NCI-H2171 treated with DMSO at 0.1 percent for 48 hours (cell line): ENCODE data around the gene XCR1.
"Not testable (repeated sequence)": the region's sequence is repeated elsewhere in the genome, so short reads cannot be mapped to it uniquely, and the experiment has no call there.

Source experiments
- DNase-seq: peaks from one replicate; lab custom pipeline; 2025; lab: John Stamatoyannopoulos, UW

Gene XCR1

DNA sequence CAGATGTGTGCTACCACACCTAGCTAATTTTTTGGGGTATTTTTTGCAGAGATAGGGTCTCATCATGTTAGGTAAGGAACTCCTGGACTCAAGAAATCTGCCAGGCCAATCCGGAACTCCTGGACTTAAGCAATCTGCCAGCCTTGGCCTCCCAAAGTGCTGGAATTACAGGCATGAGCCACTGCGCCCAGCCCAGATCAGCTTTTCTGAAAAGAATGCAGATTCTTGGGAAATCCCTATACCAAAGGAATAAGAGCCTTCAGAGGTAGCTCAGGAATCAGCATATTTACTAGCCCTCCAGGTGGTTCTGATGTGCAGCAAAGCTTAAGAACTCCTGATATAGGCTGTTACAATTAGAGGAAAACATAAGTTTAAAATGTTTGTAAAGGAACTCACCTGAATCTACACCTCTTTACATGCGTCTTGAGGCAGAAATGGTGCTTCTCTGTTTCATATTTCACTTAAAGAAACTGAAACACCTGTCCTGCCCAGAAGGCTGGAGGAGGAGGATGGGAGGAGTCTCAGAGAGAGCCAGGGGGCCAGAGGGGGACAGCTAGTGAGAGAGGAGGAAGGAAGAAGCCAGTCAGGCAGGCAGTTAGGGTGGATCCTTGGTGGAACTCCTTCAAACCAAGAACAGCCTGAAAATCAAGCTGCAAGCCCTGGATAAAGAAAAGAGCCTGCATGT is at the start of gene XCR1:
Gene XCR1, minus strand, starts transcription at position 463 of the 685 bp plus-strand sequence. CDS start 5,536 bp downstream, outside the sequence.
- DNase-seq, result no peak

DNA sequence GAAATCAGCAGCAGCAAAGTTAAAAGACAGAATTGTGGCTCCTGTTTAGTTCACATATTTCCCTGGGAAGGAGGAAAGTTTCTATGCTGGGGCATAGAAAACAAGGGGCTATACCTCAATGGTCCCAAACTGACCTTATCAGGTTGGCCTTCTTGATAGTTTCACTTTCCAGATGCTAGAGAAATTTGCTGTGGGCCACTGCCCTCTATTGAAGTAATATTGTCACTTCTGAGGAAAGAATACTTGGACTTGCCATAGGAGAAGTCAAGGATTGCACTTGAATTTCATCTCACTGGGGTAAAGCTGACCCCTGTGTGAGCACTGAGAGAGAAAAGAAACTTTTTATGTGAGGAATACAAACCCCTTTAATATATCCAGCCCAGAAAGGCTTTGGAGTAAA is 49.3 kb upstream of the XCR1 start:
- DNase-seq, result no peak

- DNase-seq, result no peak
Observed at GRCh38 chr3:46075816-46076215, 48.5 kb upstream of the XCR1 start.

GRCh38 chr3:46071222-46071858 is 44.1 kb upstream of the XCR1 start:
- no peak for DNase-seq

GRCh38 chr3:46070595-46071093 is 43.4 kb upstream of the XCR1 start:
- DNase-seq, result no peak

- DNase-seq, result no peak
Observed at GRCh38 chr3:46068501-46068900, 41.2 kb upstream of the XCR1 start.

DNA sequence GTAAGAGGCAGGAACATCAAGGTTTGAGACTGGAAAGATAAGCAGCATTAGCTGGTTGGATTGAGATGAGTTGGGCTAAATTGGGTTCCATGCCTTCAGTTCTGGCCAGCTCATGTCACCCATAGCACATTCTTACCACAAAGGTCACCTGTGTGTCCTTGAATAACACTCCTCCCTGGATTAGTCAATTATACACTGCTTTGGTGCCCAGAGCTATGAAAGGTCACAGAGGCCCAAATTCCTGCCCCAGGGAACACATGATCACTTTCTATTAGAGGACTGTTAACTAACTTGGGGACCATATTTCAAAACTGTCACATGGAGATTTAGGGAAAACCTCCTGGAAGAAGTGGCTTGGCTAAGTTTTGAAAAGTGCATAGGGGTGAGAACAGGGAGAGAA is 40.1 kb upstream of the XCR1 start:
- no peak for DNase-seq

DNA sequence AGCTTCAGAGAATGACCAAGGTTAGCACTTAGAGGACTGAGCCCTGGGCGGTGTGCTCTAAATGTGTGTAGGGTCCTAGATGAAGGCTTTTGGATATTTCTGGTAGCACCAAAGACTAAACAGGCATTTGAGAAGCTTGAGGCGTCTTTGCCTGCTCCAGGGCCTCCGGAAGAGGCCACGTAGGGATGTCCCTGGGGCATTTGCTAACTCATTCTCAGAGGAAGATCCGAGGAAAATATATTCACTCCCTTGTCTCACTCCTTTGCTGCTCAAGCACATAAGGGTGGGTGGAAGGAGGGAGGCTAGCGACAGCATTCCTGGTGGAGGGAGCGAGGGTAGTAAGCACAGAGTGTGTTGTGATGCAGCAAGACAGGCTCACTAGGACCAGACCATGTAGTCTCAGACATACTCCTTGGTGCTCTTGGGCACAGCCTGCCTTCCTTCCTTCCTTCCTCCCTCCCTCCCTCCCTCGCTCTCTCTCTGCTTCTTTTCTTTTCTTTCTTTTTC is 38.5 kb upstream of the XCR1 start:
- DNase-seq, result no peak

- DNase-seq, result peak; percentile 88
Observed at GRCh38 chr3:46065294-46065705, 38.0 kb upstream of the XCR1 start.

- no peak for DNase-seq
Observed at GRCh38 chr3:46062679-46063078, 35.4 kb upstream of the XCR1 start.

- no peak for DNase-seq
Observed at GRCh38 chr3:46061887-46062286, 34.6 kb upstream of the XCR1 start.

DNA sequence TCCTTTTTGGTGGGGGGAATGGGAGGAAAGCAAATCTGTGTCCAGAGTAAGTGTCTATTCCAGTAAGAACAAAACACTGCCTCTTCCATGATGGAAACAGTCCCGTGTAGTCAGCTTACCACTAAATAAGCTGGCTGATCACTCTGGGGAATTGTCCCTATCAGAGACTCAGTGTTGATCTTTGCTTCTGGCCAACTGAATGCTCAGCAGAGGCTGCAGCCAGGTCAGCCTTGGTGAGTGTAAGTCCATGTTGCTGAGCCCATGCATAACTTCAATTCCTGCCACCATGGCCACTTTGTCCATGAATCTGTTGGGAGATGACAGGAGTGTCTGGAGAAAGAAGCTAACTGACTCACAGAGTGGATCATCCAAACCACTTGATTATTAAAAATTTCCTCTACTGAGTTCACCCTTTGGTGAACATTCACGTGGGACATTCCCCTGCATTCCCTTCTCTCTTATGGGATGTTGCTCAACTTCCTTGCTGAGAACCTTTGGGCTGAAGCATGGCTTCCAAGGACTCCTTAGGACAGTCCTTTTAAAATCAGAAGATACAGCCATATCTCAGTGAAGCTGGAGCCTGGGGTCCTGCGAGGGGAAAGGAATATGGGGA is 33.9 kb upstream of the XCR1 start:
- DNase-seq, result no peak

- DNase-seq, result no peak
Observed at GRCh38 chr3:46060551-46060950, 33.3 kb upstream of the XCR1 start.

GRCh38 chr3:46059432-46059831 is 32.1 kb upstream of the XCR1 start:
- no peak for DNase-seq

DNA sequence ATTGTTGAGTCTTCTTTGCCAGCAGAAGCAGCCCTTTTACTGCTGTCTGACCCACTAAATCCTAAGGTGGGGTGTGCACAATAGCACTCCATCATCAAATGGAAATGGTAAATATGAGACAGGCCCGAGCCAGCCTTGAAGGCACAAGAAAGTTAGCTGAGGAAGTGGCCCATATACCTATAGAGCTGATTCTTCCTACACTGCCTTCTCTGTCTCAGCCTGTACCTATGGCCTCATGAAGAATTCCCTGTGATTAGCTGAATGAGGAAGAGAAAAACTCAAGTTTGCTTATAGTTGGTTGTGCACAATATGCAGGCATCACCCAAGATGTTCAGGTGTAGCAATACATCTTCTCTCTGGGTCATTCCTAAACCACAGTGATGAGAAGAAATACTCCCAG is 31.7 kb upstream of the XCR1 start:
- no peak for DNase-seq

- no peak for DNase-seq
Observed at GRCh38 chr3:46057716-46058115, 30.4 kb upstream of the XCR1 start.

GRCh38 chr3:46056686-46057085 is 29.4 kb upstream of the XCR1 start:
- no peak for DNase-seq

- DNase-seq, result not testable (repeated sequence)
Observed at GRCh38 chr3:46053761-46054515, 26.7 kb upstream of the XCR1 start.

GRCh38 chr3:46053265-46053664 is 26.0 kb upstream of the XCR1 start:
- not testable (repeated sequence) for DNase-seq

- no peak for DNase-seq
Observed at GRCh38 chr3:46052531-46052930, 25.2 kb upstream of the XCR1 start.

DNA sequence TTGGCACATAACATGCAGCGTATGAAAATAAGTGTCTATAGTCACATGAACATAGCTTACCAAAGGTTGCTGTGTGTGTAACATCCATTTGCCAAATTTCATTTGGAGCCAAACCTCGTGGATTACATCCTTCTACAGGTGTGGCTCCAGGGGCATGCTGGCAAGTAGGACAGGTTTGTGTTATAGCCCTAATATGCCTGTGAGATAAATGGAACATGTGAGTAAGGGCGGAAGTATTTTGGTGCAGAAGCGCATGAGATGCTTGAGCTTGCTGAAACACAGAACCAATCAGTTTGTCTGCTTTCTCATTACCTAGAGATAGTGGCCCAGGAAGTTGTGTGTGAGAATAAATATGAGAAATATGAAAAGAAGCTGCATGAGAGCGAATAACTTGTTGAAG is 21.8 kb upstream of the XCR1 start:
- DNase-seq, result no peak

GRCh38 chr3:46046231-46046630 is 18.9 kb upstream of the XCR1 start:
- not testable (repeated sequence) for DNase-seq
